GM19023 (cell line): ENCODE results near the gene FBXO47.

Source experiments
- ATAC-seq: cut with Tn5 transposase; IDR thresholded peaks from one replicate; pipeline ENCODE4 v1.9.1; 2021; ENCODE audit warnings: mild to moderate bottlenecking, moderate library complexity; ENCODE audit not compliant: unreplicated experiment

The FBXO47 gene

DNA sequence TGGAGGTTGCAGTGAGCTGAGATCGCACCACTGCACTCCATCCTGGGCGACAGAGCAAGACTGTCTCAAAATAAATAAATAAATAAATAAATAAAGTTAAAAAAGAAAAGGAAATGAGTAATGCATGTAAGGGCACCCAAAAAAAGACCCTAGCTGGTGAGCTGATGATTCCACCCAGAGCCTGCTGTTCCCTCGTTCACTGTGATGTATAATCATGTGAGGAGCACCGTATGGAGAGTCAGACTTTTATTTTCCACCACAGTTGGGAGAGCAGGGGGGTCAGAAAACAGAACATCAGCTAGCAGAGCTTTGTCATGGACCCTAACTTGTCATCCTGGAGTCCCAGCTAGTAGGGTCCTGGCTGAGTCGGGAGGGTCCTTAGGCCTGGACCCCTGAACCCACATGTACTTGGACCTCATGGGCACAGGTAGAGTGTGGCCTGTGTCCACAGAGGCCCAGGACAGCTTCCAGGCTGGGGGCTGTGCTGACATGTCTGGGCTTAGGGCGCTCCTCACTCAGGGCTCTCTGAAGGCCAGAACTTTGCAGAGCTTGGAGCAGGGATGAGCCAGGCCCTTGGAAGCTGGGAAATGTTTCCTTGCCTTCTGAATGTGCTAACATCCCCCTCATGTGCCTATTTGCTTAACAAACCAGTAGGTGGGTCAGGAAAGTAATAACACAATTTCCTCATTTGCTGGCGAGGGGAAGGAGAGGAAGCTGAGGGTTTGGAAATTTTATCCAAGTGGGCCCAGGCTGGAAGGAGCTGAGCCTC is 60.6 kb downstream of the FBXO47 start:
- ATAC-seq: no peak

DNA sequence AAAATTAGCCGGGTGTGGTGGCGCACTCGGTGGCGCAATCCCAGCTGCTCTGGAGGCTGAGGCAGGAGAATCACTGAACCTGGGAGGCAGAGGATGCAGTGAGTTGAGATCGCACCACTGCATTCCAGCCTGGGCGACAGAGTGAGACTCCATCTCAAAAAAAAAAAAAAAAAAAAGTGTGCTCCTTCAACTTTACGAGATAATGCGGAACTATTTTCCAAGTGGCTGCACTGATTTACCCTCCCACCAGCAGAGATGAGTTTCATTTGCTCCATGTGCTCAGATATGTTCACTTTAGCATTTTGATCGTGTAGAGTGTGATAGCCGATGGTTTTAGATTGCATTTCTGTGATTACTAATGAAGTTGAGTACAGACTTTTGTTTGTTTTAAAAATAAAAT is 61.8 kb downstream of the FBXO47 start:
- ATAC-seq: no peak

DNA sequence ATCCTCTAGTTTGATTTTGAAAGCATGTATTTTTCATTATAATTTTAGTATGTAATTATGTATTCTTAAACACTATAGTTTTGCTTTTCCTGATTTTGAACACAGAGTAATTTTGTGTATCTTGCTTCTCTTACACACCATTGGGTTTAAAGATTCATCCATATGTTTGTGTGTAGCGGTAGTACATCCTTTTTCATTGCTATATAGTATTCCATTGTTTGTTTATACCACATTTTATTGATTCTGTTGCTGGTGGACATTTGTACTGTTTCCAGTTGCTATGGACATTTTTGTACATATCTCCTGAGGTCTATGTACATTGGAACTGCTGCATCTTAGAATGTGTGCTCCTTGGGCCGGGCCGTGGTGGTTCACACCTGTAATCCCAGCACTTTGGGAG is 62.3 kb downstream of the FBXO47 start:
- ATAC-seq: no peak

DNA sequence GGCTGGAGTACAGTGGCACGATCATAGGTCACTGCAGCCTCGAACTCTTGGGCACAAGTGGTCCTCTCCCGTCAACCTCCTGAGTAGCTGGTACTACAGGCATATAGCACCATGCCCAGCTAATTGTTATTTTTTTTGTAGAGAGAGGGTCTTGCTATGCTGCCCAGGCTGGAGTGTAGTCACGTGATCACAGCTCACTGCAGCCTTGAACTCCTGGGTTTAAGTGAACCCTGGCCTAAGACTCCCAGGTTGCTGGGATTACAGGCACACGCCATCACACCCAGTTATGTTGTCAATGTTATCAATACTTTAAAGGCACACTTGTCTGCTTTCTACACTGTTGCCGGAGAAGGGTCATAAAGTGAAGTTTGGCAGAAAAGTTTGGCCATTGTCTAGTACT is 63.8 kb downstream of the FBXO47 start:
- no peak for ATAC-seq

DNA sequence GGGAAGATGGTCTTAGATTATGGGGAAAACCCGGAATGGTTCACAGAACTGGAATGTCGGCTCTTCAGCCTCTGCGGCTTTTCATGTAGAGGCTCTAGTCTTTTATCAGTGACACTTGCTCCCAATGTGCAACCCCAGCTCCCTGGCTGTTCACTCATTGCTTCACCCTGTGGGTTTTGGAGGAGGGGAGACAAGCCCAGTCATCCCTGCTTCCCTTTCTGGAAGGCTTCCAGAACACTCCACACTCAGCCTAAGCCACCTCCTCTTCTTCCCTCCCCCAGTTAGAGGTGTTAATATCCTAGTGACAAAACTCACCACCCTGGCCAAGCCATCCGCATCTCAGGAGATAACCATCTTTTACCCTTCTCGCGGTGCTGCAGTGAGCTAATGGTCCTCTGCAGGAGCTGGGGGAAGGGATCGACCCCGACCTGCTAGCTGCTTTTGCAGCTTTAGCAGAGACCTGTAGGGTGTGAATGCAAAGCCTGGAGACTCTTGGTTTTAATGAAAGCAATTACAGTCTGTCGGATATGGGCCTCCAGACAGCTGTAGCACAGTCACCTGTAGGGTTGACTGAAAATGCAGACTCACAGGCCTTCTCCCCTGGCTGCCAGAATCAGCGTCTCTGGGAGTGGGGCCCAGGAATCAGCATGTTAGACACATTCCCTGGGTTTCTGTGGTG is 66.1 kb downstream of the FBXO47 start:
- no peak for ATAC-seq

DNA sequence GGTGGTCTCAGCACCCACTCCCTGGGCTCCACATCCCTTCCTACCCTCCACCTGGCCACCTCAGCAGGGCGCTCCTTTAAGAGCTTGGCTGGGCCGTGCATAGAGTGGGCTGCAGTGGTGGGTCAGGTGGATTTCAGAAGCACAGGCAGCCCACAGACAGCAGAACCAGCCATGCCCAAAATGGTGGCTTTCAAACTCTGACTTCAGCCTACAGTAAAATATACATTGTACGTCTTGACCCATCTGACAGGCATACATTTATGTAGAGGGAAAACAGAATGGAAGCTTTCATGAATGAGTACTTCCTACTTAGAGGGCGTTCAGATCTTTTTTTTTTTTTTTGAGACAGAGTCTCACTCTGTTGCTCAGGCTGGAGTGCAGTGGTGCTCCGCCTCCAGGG is 67.8 kb downstream of the FBXO47 start:
- no peak for ATAC-seq

DNA sequence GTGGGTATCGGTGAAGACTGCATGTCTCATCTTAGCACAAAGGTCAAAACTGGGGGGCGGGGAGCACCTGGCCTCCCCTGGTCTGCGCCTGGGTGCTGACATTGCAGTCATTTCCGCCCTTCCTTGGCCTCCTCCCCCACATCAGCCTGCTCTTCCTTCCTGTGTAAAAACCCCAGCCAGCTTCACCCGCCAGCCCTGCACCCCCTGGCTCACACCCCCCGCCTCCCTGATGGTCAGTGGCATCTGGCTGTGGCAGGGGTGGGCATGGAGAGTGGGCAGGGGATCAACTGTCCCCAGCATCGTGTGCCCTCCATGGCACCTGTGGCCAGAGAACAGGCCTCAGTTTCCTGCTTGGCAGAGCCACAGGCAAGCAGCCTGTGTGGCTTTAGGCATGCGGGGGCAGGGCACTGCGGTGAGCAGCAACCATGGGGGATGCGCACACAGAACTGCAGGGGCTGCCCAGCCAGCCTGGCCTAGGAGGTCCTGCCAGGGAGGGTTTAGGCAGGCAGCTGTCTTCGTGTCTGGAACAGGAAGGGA is 68.3 kb downstream of the FBXO47 start:
- ATAC-seq: peak; percentile 85

DNA sequence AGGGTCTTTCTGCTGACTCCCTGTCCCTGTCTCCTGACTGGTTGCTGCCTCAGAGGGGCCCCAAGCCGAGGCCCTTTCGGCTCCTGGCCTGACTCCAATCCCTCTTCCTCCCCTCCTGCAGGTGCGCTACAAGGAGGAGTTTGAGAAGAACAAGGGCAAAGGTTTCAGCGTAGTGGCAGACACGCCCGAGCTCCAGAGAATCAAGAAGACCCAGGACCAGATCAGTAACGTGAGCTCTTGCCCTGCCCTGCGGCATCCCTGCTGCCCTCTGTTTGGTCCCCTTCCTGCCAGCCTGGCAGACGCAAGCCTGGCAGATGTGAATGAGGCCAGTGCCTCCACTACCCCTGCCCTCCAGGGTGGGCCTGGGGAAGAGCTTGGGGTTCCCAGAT is 68.9 kb downstream of the FBXO47 start:
- ATAC-seq: peak; percentile 9

DNA sequence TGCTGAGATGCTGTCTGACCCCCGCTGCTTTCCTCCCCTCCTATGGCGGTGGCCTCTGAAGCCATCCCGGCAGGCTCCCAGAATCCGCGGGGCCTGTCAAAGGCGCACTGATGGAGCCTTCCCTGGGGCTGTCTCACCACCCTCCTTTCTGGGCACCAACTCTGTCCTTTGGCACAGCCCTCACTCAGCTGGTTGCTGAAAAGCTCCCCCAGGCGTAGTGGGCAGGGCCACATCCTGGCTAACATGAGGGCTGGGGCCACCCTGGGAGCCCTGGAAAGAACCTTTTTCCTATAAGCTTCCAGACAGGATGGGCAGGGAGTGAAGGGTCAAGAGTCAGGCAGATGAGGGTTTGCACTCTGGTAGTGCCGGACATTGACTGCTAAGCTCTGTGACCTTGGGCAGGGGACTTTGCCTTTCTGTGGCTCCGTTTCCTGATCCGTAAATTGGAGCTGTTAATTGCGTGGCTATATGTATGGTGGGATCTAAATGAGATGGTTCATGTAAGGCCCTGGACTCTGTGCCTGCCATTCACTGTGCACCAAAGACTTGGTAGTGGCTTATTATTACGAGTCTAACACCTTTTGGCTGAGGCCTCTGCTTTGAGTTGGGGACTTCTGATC is 69.4 kb downstream of the FBXO47 start:
- ATAC-seq: no peak

DNA sequence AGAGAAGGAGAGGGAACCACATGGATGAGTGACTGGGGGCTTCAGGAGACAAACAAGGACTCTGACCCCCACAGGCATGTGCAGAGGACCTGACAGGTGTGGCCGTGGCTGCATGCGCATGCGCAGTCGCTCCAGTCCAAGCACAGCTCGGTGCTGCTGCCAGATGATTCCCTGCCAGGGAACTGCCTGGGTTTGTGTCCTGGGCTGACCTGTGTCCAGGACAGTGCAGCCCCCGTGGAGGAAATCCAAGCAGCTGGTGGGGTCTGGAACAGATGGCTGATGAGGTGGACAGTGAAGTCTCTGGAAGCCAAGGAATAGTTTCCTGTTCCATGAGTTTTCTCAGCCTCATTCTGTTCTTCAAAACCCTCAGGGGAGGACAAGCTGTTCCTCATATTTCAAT is 70.0 kb downstream of the FBXO47 start:
- ATAC-seq: no peak

DNA sequence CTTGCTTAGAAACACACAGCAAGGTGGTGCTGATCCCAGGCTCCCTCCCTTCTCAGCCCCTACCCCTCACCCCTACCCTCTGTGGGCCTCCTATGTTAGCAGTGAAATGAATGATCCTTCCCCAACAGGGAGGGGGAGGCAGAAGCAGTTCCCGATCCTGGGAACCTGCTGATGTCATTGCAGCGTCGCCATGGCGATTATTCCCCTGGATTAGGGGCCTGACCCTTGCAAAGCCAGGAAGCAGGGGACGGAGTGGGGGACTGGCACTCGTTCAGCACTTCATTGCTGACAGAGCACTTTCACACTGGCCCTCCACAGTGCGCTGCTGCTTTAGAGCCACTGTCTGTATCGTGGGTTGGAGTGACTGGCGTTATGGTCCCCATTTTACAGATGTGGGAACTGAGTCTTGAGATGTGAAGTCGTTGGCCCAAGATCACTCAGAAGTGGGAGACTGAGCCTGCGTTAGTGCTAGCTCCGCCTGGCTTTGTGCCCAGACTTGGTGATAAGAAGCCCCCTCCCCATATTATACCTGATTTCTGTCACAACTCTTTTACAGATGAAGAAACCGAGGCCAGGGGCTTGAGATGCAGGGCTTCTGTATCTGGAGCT is 70.8 kb downstream of the FBXO47 start:
- no peak for ATAC-seq

DNA sequence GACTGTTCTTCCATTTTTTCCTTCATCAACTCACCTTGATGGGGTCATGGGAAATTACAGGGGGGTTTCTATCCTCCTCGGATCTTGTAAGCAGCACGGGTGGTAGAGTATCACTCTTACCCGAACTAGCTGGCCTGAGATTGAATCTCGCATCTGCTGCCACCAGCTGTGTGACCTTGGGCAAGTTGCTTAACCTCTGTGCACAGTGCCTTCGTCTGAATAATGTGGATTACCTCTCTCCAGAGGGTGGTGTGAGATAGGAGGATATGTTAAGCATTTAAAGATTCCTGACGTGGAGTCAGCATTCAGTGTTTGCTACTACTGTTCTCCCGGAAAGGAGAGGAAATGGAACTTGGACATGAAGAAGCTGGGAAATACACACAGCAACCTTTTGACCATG is 72.9 kb downstream of the FBXO47 start:
- ATAC-seq: no peak

DNA sequence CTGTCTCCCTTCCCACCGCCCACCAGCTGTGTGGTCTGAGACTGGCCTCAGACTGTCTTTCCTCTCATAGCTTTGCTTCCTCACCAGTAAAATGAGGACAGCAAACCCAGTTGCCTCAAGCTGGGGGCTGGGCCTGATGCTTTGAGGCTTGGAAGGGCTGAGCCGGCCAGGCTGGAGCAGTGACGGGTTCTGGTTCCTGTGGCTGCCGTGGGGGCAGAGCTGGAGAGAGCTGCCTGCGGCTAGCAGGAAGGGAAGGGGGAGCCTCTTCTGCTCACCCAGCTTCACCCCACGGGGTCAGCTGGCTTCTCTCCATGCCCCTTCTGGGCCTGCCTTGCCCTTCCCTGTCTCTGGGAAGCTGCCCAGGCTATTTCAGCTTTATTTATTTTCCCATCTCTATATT is 73.6 kb downstream of the FBXO47 start:
- ATAC-seq: no peak

DNA sequence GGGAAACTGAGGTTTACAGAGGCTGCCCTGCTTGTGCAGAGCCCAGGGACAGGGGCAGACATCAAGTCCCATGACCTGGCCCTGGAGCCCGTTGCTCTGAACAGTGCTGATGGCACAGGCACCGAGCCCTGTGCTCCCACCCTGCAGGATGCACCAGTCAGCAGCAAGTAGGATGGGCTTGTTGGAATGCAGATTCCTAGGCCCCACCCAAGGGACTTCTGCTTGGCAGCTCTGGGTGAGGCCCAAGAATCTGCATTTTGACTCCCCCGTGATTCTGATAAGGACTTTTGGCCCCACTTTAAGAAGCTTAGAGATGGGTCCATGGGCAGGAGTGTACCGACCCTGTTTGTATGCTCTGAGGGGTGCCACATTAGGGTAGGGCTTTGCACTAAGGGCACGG is 74.1 kb downstream of the FBXO47 start:
- ATAC-seq: no peak

DNA sequence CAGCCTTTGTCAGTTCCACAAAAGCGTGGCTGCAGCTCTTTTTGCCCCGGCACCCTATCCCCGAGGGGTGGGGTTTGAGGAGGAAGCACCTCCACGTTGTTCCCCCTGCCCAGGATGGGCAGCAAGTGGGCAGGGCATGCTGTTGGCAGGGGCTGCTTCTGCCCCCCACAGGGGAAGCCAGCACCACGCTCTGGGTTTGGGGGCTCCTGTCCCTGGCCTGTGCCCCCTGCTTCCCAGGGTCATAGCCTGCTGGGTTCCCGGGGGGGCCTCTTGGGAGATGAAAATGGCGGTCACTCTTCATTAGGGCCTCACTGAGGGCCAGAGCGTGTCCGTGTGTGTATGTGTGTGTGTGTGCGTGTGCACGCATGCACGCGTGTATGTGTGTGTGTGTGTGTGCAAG is 74.6 kb downstream of the FBXO47 start:
- ATAC-seq: no peak

DNA sequence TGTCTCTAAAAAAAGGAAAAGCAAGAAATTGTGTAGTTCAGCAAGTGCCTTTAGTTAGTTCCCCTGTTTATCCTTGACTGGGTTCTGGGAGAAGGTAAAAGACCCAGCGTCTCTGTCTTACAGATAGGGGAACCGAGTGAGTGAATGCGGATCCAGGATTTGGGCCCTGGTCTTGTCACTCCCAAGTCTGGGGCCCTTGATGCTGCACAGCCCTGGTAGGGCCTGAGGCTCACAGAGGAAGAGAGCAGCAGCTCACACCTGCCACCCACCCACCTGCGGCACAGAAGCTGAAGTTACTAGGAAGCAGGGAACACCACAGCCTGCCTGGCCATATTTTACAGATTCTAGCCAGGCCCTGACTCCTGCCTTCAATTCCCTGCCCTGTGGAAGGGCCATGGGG is 75.1 kb downstream of the FBXO47 start:
- no peak for ATAC-seq

DNA sequence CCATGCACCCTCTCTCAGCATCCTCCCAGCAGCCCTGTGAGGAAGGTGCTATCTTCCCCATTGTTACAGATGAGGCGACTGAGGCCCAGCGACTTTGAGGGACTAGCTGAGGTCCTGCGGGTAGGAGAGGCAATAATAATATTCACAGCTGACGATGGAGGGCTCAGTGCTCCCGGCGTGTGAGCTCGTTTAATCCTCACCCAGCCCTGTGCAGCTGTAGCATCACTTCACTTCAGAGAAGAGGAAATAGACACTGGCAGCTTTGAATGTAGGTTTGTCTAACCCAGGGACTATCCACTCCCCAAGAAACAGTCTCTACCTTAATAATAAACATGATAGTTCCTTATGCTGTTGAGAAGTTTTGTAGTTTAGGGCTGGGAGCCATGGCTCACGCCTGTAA is 75.8 kb downstream of the FBXO47 start:
- ATAC-seq: no peak

DNA sequence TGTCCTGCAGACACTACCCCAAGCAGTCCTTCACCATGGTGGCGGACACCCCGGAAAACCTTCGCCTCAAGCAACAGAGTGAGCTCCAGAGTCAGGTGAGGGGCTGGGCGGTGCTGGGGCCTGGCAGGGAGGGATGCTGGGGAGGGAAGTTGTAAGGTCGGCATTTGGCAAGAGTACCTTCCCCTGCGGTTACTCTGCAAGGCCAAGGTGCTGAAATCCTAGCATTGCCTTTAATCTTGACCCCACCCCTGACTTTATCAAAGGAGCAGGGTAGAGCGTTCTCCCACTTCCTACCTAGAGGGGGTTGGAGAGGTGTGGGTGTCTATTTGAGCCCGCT is 76.8 kb downstream of the FBXO47 start:
- no peak for ATAC-seq

DNA sequence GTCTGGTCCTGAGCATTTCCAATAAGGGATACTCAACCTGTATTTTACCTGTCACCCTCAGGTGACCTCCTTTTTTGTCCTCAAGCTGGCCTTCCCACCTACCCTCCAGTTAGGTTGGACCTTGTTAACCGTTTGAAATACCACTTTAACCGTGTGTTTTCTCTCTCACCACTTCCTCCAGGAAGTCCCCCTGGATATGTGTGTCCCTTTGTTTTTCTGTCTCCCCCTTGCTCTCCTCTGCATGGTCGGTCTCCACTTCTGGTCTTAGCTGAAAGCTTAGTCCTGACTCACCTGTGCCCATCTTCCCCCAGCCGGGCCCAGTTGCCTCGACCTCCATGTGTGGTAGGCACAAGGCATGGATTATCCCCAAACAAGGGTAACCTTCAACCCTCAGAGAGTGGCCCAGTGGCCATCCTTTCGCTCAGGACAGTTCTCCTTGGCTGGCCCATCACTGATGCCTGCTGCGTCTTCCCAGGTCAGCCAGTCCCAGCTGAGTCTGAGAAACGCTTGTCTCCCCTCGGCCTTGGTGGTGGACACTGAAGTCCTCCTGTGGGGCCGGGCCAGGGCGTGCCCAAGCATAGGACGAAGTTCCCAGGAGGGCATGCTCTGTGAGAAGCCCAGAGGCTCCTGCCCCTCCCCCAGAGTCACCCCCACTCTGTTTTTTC is 77.3 kb downstream of the FBXO47 start:
- ATAC-seq: no peak

DNA sequence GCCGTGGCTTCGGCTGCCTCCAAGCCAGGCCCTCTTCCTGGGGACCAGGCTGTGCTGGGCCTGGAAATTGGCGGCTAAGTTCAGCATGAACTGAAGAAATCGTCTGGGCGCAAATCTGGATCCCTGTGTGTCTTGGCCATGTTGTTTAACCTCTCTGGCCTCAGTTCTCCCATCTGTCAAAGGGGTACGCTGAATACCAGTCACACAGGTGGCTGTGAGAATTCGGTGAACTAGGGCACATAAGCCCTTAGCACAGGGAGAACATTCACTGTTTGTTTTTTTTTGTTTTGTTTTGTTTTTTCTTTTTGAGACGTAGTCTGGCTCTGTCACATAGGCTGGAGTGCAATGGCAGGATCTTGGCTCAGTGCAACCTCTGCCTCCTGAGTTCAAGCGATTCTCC is 78.4 kb downstream of the FBXO47 start:
- ATAC-seq: no peak

DNA sequence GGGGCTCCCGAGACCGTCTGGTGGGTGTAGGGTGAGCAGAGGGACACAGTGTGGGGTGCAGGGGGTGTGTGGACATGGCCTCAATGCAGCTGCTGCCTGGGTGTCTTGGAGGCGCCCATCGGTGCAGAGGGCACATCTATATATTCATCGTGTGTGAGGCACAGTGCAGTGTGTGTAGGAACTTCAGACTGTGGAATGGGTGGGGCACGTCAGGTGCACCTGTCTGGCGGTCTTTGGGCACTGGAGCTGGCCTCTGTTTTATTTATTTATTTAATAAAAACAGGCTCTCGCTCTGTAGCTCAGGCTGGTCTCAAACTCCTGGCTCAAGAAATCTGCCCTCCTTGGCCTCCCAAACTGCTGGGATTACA is 80.6 kb downstream of the FBXO47 start:
- no peak for ATAC-seq
